Measurements from ENCODE around the gene ZNF414.
A peak's percentile ranks its signal among the peaks of the same experiment; 100 is the strongest.
"Not testable (repeated sequence)": the region's sequence is repeated elsewhere in the genome, so short reads cannot be mapped to it uniquely, and the experiment has no call there.

Gene ZNF414

GRCh38 chr19:8513687-8514504, at the start of gene ZNF414:
Gene ZNF414, minus strand, starts transcription at chr19:8514167. Its CDS starts 121 bp downstream, at chr19:8514046.
- Histone ChIP-seq H3K27me3 (ENCODE audit: low read depth, low read length) (no peaks in the 10 kb centered on the region), H3K9me3 (ENCODE audit: control insufficient read depth in 1 of 2, low read length in 2 of 2) (no peaks in the 10 kb centered on the region), H3K4me3 (ENCODE audit: low read depth in 1 of 2, low read length in 2 of 2) (peak within 1 kb of the TSS; percentile 65 to 67), H3K36me3 (ENCODE audit: control insufficient read depth in 1 of 2, insufficient read depth in 2 of 2, low read length in 2 of 2) (peaks cover 0 to 3% of the 10 kb centered on the region in 2 donors), H3K4me1 (ENCODE audit: control insufficient read depth in 1 of 2, insufficient read depth in 2 of 2, low read length in 2 of 2) (peaks cover 4 to 24% of the 10 kb centered on the region in 2 donors), H3K27ac (ENCODE audit: low read length) (peak within 1 kb of the TSS; percentile 87)

GRCh38 chr19:8561075-8561764, 47.3 kb upstream of the ZNF414 start:
- Histone ChIP-seq H3K4me1 (ENCODE audit: control insufficient read depth in 1 of 2, insufficient read depth in 2 of 2, low read length in 2 of 2) (no peaks in the 10 kb centered on the region), H3K9me3 (ENCODE audit: control insufficient read depth in 1 of 2, low read length in 2 of 2) (no peaks in the 10 kb centered on the region), H3K27me3 (ENCODE audit: low read depth, low read length) (no peaks in the 10 kb centered on the region), H3K4me3 (ENCODE audit: low read depth in 1 of 2, low read length in 2 of 2) (no peak overlapping the region), H3K27ac (ENCODE audit: low read length) (no peak overlapping the region), H3K36me3 (ENCODE audit: control insufficient read depth in 1 of 2, insufficient read depth in 2 of 2, low read length in 2 of 2) (no peaks in the 10 kb centered on the region)

- no peaks in the 10 kb centered on the region for H3K27me3 ChIP-seq (ENCODE audit: low read depth, low read length)
- H3K4me1 ChIP-seq (ENCODE audit: control insufficient read depth in 1 of 2, insufficient read depth in 2 of 2, low read length in 2 of 2): no peaks in the 10 kb centered on the region
- no peaks in the 10 kb centered on the region for H3K36me3 ChIP-seq (ENCODE audit: control insufficient read depth in 1 of 2, insufficient read depth in 2 of 2, low read length in 2 of 2)
- H3K4me3 ChIP-seq (ENCODE audit: low read depth in 1 of 2, low read length in 2 of 2): no peak overlapping the region
- H3K9me3 ChIP-seq (ENCODE audit: control insufficient read depth in 1 of 2, low read length in 2 of 2): no peaks in the 10 kb centered on the region
- no peak overlapping the region for H3K27ac ChIP-seq (ENCODE audit: low read length)
Measured at GRCh38 chr19:8558325-8558724, 44.4 kb upstream of the ZNF414 start.

GRCh38 chr19:8557642-8558238, 43.8 kb upstream of the ZNF414 start:
- no peaks in the 10 kb centered on the region for H3K36me3 ChIP-seq (ENCODE audit: control insufficient read depth in 1 of 2, insufficient read depth in 2 of 2, low read length in 2 of 2)

GRCh38 chr19:8553729-8554128, 39.8 kb upstream of the ZNF414 start:
- H3K36me3 ChIP-seq (ENCODE audit: control insufficient read depth in 1 of 2, insufficient read depth in 2 of 2, low read length in 2 of 2); H3K4me1 ChIP-seq (ENCODE audit: control insufficient read depth in 1 of 2, insufficient read depth in 2 of 2, low read length in 2 of 2); H3K4me3 ChIP-seq (ENCODE audit: low read depth in 1 of 2, low read length in 2 of 2); H3K27ac ChIP-seq (ENCODE audit: low read length); H3K9me3 ChIP-seq (ENCODE audit: control insufficient read depth in 1 of 2, low read length in 2 of 2); H3K27me3 ChIP-seq (ENCODE audit: low read depth, low read length): not testable (repeated sequence)

More at GRCh38 chr19:8557642-8558238, 43.8 kb upstream of the ZNF414 start:
- no peaks in the 10 kb centered on the region for H3K4me1 ChIP-seq (ENCODE audit: control insufficient read depth in 1 of 2, insufficient read depth in 2 of 2, low read length in 2 of 2)
- no peaks in the 10 kb centered on the region for H3K9me3 ChIP-seq (ENCODE audit: control insufficient read depth in 1 of 2, low read length in 2 of 2)
- no peaks in the 10 kb centered on the region for H3K27me3 ChIP-seq (ENCODE audit: low read depth, low read length)
- no peak overlapping the region for H3K27ac ChIP-seq (ENCODE audit: low read length)
- H3K4me3 ChIP-seq (ENCODE audit: low read depth in 1 of 2, low read length in 2 of 2): no peak overlapping the region

GRCh38 chr19:8552810-8553209, 38.8 kb upstream of the ZNF414 start:
- no peaks in the 10 kb centered on the region for H3K4me1 ChIP-seq (ENCODE audit: control insufficient read depth in 1 of 2, insufficient read depth in 2 of 2, low read length in 2 of 2)
- H3K27ac ChIP-seq (ENCODE audit: low read length): no peak overlapping the region
- no peaks in the 10 kb centered on the region for H3K9me3 ChIP-seq (ENCODE audit: control insufficient read depth in 1 of 2, low read length in 2 of 2)
- H3K4me3 ChIP-seq (ENCODE audit: low read depth in 1 of 2, low read length in 2 of 2): no peak overlapping the region
- peaks cover under 1 to 13% of the 10 kb centered on the region in 2 donors for H3K36me3 ChIP-seq (ENCODE audit: control insufficient read depth in 1 of 2, insufficient read depth in 2 of 2, low read length in 2 of 2)
- H3K27me3 ChIP-seq (ENCODE audit: low read depth, low read length): no peaks in the 10 kb centered on the region

- no peak overlapping the region for H3K4me3 ChIP-seq (ENCODE audit: low read depth in 1 of 2, low read length in 2 of 2)
Measured at GRCh38 chr19:8550070-8550469, 36.1 kb upstream of the ZNF414 start.

GRCh38 chr19:8545743-8546142, 31.8 kb upstream of the ZNF414 start:
- peaks cover 4 to 31% of the 10 kb centered on the region in 2 donors for H3K36me3 ChIP-seq (ENCODE audit: control insufficient read depth in 1 of 2, insufficient read depth in 2 of 2, low read length in 2 of 2)
- no peaks in the 10 kb centered on the region for H3K4me1 ChIP-seq (ENCODE audit: control insufficient read depth in 1 of 2, insufficient read depth in 2 of 2, low read length in 2 of 2)
- no peaks in the 10 kb centered on the region for H3K9me3 ChIP-seq (ENCODE audit: control insufficient read depth in 1 of 2, low read length in 2 of 2)
- no peaks in the 10 kb centered on the region for H3K27me3 ChIP-seq (ENCODE audit: low read depth, low read length)
- no peak overlapping the region for H3K4me3 ChIP-seq (ENCODE audit: low read depth in 1 of 2, low read length in 2 of 2)
- H3K27ac ChIP-seq (ENCODE audit: low read length): no peak overlapping the region

More at GRCh38 chr19:8550070-8550469, 36.1 kb upstream of the ZNF414 start:
- Histone ChIP-seq H3K4me1 (ENCODE audit: control insufficient read depth in 1 of 2, insufficient read depth in 2 of 2, low read length in 2 of 2) (no peaks in the 10 kb centered on the region), H3K27ac (ENCODE audit: low read length) (no peak overlapping the region), H3K36me3 (ENCODE audit: control insufficient read depth in 1 of 2, insufficient read depth in 2 of 2, low read length in 2 of 2) (peaks cover 4 to 30% of the 10 kb centered on the region in 2 donors), H3K9me3 (ENCODE audit: control insufficient read depth in 1 of 2, low read length in 2 of 2) (no peaks in the 10 kb centered on the region), H3K27me3 (ENCODE audit: low read depth, low read length) (no peaks in the 10 kb centered on the region)

GRCh38 chr19:8544168-8544567, 30.2 kb upstream of the ZNF414 start:
- H3K36me3 ChIP-seq (ENCODE audit: control insufficient read depth in 1 of 2, insufficient read depth in 2 of 2, low read length in 2 of 2): peaks cover 4 to 27% of the 10 kb centered on the region in 2 donors
- H3K9me3 ChIP-seq (ENCODE audit: control insufficient read depth in 1 of 2, low read length in 2 of 2): no peaks in the 10 kb centered on the region
- H3K4me3 ChIP-seq (ENCODE audit: low read depth in 1 of 2, low read length in 2 of 2): no peak overlapping the region
- H3K27me3 ChIP-seq (ENCODE audit: low read depth, low read length): no peaks in the 10 kb centered on the region
- no peaks in the 10 kb centered on the region for H3K4me1 ChIP-seq (ENCODE audit: control insufficient read depth in 1 of 2, insufficient read depth in 2 of 2, low read length in 2 of 2)
- H3K27ac ChIP-seq (ENCODE audit: low read length): no peak overlapping the region

- Histone ChIP-seq H3K4me1 (ENCODE audit: control insufficient read depth in 1 of 2, insufficient read depth in 2 of 2, low read length in 2 of 2) (no peaks in the 10 kb centered on the region), H3K27me3 (ENCODE audit: low read depth, low read length) (no peaks in the 10 kb centered on the region), H3K36me3 (ENCODE audit: control insufficient read depth in 1 of 2, insufficient read depth in 2 of 2, low read length in 2 of 2) (peaks cover 0 to 6% of the 10 kb centered on the region in 2 donors), H3K4me3 (ENCODE audit: low read depth in 1 of 2, low read length in 2 of 2) (no peak overlapping the region), H3K9me3 (ENCODE audit: control insufficient read depth in 1 of 2, low read length in 2 of 2) (no peaks in the 10 kb centered on the region), H3K27ac (ENCODE audit: low read length) (no peak overlapping the region)
Measured at GRCh38 chr19:8539621-8540149, 25.7 kb upstream of the ZNF414 start.

GRCh38 chr19:8537099-8537498, 23.1 kb upstream of the ZNF414 start:
- no peaks in the 10 kb centered on the region for H3K27me3 ChIP-seq (ENCODE audit: low read depth, low read length)
- no peaks in the 10 kb centered on the region for H3K9me3 ChIP-seq (ENCODE audit: control insufficient read depth in 1 of 2, low read length in 2 of 2)
- H3K4me3 ChIP-seq (ENCODE audit: low read depth in 1 of 2, low read length in 2 of 2): no peak overlapping the region
- no peak overlapping the region for H3K27ac ChIP-seq (ENCODE audit: low read length)
- H3K36me3 ChIP-seq (ENCODE audit: control insufficient read depth in 1 of 2, insufficient read depth in 2 of 2, low read length in 2 of 2): peaks cover 0 to 6% of the 10 kb centered on the region in 2 donors
- H3K4me1 ChIP-seq (ENCODE audit: control insufficient read depth in 1 of 2, insufficient read depth in 2 of 2, low read length in 2 of 2): no peaks in the 10 kb centered on the region

Data from muscle layer of duodenum (tissue), 2 donors.